Activated CD4-positive, alpha-beta T cell treated with anti-CD3 and anti-CD28 coated beads, Interleukin-2, amount 50 U/mL, for 24 hours (primary cell): ENCODE measurements around the gene MOCS1.
"Not testable (repeated sequence)": the region's sequence is repeated elsewhere in the genome, so short reads cannot be mapped to it uniquely, and the experiment has no call there.

ENCODE experiments used
- DNase-seq, 2 donors: peaks; one replicate each; pipeline ENCODE4 v3.0.0-alpha.2; 2020; ENCODE audit warnings: low read depth in 1 of 2, low spot score in 1 of 2

Gene MOCS1

GRCh38 chr6:39934131-39934757, at the start of gene MOCS1:
Gene MOCS1 (minus strand): TSS chr6:39934462. CDS start chr6:39934417, 45 bp downstream.
- peak in 1 of 2 donors; percentile 12 for DNase-seq

- no peak for DNase-seq
These were observed 49.8 kb upstream of the MOCS1 start for GRCh38 chr6:39984051-39984450.

- no peak for DNase-seq
These were observed 48.9 kb upstream of the MOCS1 start for GRCh38 chr6:39983193-39983592.

- DNase-seq: no peak
These were observed 48.5 kb upstream of the MOCS1 start for GRCh38 chr6:39982720-39983119.

- DNase-seq: no peak
These were observed 46.7 kb upstream of the MOCS1 start for GRCh38 chr6:39980839-39981580.

- DNase-seq: no peak
These were observed 45.4 kb upstream of the MOCS1 start for GRCh38 chr6:39979461-39980328.

GRCh38 chr6:39978240-39978639, 44.0 kb upstream of the MOCS1 start:
- DNase-seq: no peak

- DNase-seq: no peak
These were observed 39.4 kb upstream of the MOCS1 start for GRCh38 chr6:39973661-39974060.

GRCh38 chr6:39972717-39973116, 38.5 kb upstream of the MOCS1 start:
- DNase-seq: not testable (repeated sequence)

GRCh38 chr6:39971131-39971530, 36.9 kb upstream of the MOCS1 start:
- not testable (repeated sequence) for DNase-seq

- no peak for DNase-seq
These were observed 31.5 kb upstream of the MOCS1 start for GRCh38 chr6:39965751-39966150.

- no peak for DNase-seq
These were observed 30.3 kb upstream of the MOCS1 start for GRCh38 chr6:39964530-39964929.

- no peak for DNase-seq
These were observed 29.8 kb upstream of the MOCS1 start for GRCh38 chr6:39964094-39964493.

- DNase-seq: no peak
These were observed 28.6 kb upstream of the MOCS1 start for GRCh38 chr6:39962831-39963230.

- no peak for DNase-seq
These were observed 26.9 kb upstream of the MOCS1 start for GRCh38 chr6:39961178-39961577.

GRCh38 chr6:39958947-39959346, 24.7 kb upstream of the MOCS1 start:
- no peak for DNase-seq

- DNase-seq: no peak
These were observed 22.7 kb upstream of the MOCS1 start for GRCh38 chr6:39956936-39957335.

GRCh38 chr6:39953076-39953618, 18.9 kb upstream of the MOCS1 start:
- no peak for DNase-seq

- no peak for DNase-seq
These were observed 17.9 kb upstream of the MOCS1 start for GRCh38 chr6:39952167-39952566.

- no peak for DNase-seq
These were observed 17.5 kb upstream of the MOCS1 start for GRCh38 chr6:39951716-39952115.

- no peak for DNase-seq
These were observed 16.9 kb upstream of the MOCS1 start for GRCh38 chr6:39951191-39951590.
